ENCODE measurements around the gene BPIFB6. TPM values are rescaled to one million over a fixed set of nuclear protein-coding genes. Genes with fewer than 3 reads are reported as not detected.

Gene BPIFB6
- total RNA-seq, 6 donors from 2014 or later = not detected

GRCh38 chr20:33053291-33054106 lies 22.1 kb downstream of the BPIFB6 start, which contains the start of gene BPIFB3:
Gene BPIFB3, plus strand, starts transcription at chr20:33053903. Its CDS starts 1,533 bp downstream, at chr20:33055436.
- WGBS, 2 donors = 77 to 92% methylated on average over 17 to 21 of the region's 25 CpGs
- Histone ChIP-seq H3K4me1 (no peaks in the 10 kb centered on the region), H3K36me3 (no peaks in the 10 kb centered on the region), H3K27ac (no peak within 1 kb of the TSS), H3K4me3 (no peak within 1 kb of the TSS), H3K9me3 (no peaks in the 10 kb centered on the region), H3K27me3 (no peaks in the 10 kb centered on the region)
- ATAC-seq (ENCODE audit: low FRiP score in 2 of 2) (peak in 1 of 2 donors; percentile 3), DNase-seq (no peak)
- TF ChIP-seq EP300 (IDR thresholded peaks at IDR 0.05) (no peak), POLR2A (IDR thresholded peaks at IDR 0.05) (no peak), POLR2AphosphoS5 (IDR thresholded peaks at IDR 0.05) (no peak)
- TF ChIP-seq, protein P1, sequence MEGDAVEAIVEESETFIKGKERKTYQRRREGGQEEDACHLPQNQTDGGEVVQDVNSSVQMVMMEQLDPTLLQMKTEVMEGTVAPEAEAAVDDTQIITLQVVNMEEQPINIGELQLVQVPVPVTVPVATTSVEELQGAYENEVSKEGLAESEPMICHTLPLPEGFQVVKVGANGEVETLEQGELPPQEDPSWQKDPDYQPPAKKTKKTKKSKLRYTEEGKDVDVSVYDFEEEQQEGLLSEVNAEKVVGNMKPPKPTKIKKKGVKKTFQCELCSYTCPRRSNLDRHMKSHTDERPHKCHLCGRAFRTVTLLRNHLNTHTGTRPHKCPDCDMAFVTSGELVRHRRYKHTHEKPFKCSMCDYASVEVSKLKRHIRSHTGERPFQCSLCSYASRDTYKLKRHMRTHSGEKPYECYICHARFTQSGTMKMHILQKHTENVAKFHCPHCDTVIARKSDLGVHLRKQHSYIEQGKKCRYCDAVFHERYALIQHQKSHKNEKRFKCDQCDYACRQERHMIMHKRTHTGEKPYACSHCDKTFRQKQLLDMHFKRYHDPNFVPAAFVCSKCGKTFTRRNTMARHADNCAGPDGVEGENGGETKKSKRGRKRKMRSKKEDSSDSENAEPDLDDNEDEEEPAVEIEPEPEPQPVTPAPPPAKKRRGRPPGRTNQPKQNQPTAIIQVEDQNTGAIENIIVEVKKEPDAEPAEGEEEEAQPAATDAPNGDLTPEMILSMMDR (IDR thresholded peaks at IDR 0.05) = no peak

- no peak overlapping the region for H3K4me3 ChIP-seq
- no peaks in the 10 kb centered on the region for H3K36me3 ChIP-seq
- no peak for ATAC-seq (ENCODE audit: low FRiP score in 2 of 2)
- TF ChIP-seq, protein P1 (IDR thresholded peaks at IDR 0.05) = no peak
- TF ChIP-seq POLR2AphosphoS5 (IDR thresholded peaks at IDR 0.05) = no peak
- TF ChIP-seq EP300 (IDR thresholded peaks at IDR 0.05) = no peak
- no peak for TF ChIP-seq POLR2A (IDR thresholded peaks at IDR 0.05)
- no peak overlapping the region for H3K27ac ChIP-seq
- H3K9me3 ChIP-seq = no peaks in the 10 kb centered on the region
- DNase-seq = no peak
- H3K27me3 ChIP-seq = no peaks in the 10 kb centered on the region
- WGBS, 2 donors = 75 to 80% methylated on average over 7 of the region's 7 CpGs
- no peaks in the 10 kb centered on the region for H3K4me1 ChIP-seq
Observed at GRCh38 chr20:33054381-33054780, 22.9 kb downstream of the BPIFB6 start.

GRCh38 chr20:33054791-33055190 lies 23.3 kb downstream of the BPIFB6 start:
- Histone ChIP-seq H3K27me3 (no peaks in the 10 kb centered on the region), H3K4me1 (no peaks in the 10 kb centered on the region), H3K27ac (no peak overlapping the region), H3K9me3 (no peaks in the 10 kb centered on the region), H3K4me3 (no peak overlapping the region), H3K36me3 (no peaks in the 10 kb centered on the region)
- ATAC-seq (ENCODE audit: low FRiP score in 2 of 2) (no peak), DNase-seq (no peak)
- 82 to 85% methylated on average over 2 of the region's 2 CpGs for WGBS, 2 donors
- TF ChIP-seq, protein P1 (IDR thresholded peaks at IDR 0.05) = no peak

DNA sequence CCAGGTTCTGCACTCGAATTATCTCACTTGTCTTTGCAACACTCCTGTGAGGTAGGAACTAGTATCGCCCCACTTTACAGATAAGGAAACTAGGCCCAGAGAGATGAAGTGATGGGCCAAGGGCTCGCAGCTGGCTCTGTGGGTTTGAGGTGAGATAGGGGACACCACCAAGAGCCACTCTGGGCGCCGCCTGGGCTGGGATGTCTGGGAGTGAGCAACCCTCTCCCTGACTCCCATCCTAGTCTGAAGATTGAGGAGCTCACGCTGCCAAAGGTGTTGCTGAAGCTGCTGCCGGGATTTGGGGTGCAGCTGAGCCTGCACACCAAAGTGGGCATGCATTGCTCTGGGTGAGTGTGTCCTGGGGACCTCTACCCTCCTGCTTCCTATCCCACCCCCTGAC lies 27.7 kb downstream of the BPIFB6 start:
- DNase-seq (no peak), ATAC-seq (ENCODE audit: low FRiP score in 2 of 2) (no peak)
- Histone ChIP-seq H3K9me3 (no peaks in the 10 kb centered on the region), H3K27me3 (no peaks in the 10 kb centered on the region), H3K4me1 (no peaks in the 10 kb centered on the region), H3K36me3 (no peaks in the 10 kb centered on the region), H3K27ac (no peak overlapping the region), H3K4me3 (no peak overlapping the region)
- TF ChIP-seq, protein P1 (IDR thresholded peaks at IDR 0.05) = no peak
- no peak for TF ChIP-seq POLR2A (IDR thresholded peaks at IDR 0.05)
- no peak for TF ChIP-seq POLR2AphosphoS5 (IDR thresholded peaks at IDR 0.05)
- no peak for TF ChIP-seq EP300 (IDR thresholded peaks at IDR 0.05)
- WGBS, 2 donors = 72 to 80% methylated on average over 4 to 7 of the region's 7 CpGs
